BJ (cell line): ENCODE data around the gene SLC38A8. TPM values are rescaled to one million over a fixed set of nuclear protein-coding genes. Genes with fewer than 3 reads are reported as not detected.

Experiments
- CTCF ChIA-PET: fragments of 350-600 bp; formaldehyde crosslinking; extraction: SDS; loops from one replicate; lab custom pipeline; 2021; ENCODE audit warnings: antibody characterized with exemption, inconsistent platforms; lab: Yijun Ruan, JAX
- POLR2A ChIA-PET: fragments of 300-600 bp; sonication (Branson Sonifier 250); formaldehyde crosslinking; extraction: SDS; loops from one replicate; lab custom pipeline; 2021; ENCODE audit warnings: antibody characterized with exemption; lab: Charles Lee
- DNase-seq: peaks from one replicate; pipeline ENCODE4 v3.0.0-alpha.2; 2011; ENCODE audit warnings: low read depth
- H3K27me3 ChIP-seq: 2 replicates; pipeline ENCODE4 v1.6.0; 2011; ENCODE audit warnings: low read length; ENCODE audit not compliant: control insufficient read depth, insufficient read depth
- H3K36me3 ChIP-seq: 2 replicates; pipeline ENCODE4 v1.5.1; 2011; ENCODE audit warnings: low read length; ENCODE audit not compliant: control insufficient read depth, insufficient read depth
- H3K4me3 ChIP-seq: 2 replicates; pipeline ENCODE4 v1.5.1; 2011; ENCODE audit warnings: low read depth, mild to moderate bottlenecking, control low read depth, low read length
- polyA plus RNA-seq: library from polyadenylated mRNA; depleted of rRNA; stranded (reverse); fragments of >200 nt; gene quantifications from 2 replicates; pipeline ENCODE4 v1.2.3, GENCODE V29; 2011
- TF ChIP-seq, protein P1 (sequence below): IDR thresholded peaks from 2 replicates; pipeline ENCODE4 v1.5.1; 2011; ENCODE audit warnings: low read depth, mild to moderate bottlenecking, control low read depth, inconsistent platforms, low read length, moderate library complexity; ENCODE audit not compliant: insufficient read depth

SLC38A8 gene
- polyA plus RNA-seq, 1 experiment: not detected

DNA sequence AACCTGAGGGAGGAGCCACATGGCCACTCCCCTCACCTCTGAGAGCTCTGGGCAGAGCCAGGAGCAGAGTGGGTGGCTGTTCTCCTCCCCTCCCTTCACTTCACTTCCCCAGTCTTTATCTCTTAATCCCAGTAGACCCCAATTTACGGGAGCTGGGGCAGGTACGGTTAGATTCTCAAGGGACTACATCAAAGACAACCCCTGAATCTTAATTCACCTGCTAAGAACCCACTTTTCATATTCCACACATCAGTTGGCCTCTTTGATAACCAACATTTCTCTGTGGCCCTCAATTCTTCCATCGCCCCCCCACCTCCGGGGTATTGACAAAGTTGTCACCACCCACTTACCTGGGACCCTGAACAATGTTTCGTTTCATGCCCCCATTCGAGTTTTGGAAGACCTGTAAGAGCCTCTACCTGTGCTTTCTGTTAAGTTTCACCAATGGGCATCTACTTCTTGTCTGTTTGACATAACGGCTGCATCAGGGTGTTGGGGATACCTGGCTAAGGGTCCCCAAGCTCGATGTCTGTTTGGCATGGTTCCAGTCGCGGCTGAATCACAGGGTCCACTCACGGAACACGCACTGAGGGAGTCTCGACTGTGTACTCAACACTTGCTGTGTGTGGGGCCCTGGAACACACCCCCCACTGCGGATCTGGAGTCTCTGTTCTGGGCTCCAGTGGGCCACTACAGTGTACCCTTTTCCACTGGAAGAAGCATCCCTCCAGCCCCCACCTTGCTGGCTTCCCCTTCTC is 27.8 kb downstream of the SLC38A8 start:
- TF ChIP-seq, protein P1, sequence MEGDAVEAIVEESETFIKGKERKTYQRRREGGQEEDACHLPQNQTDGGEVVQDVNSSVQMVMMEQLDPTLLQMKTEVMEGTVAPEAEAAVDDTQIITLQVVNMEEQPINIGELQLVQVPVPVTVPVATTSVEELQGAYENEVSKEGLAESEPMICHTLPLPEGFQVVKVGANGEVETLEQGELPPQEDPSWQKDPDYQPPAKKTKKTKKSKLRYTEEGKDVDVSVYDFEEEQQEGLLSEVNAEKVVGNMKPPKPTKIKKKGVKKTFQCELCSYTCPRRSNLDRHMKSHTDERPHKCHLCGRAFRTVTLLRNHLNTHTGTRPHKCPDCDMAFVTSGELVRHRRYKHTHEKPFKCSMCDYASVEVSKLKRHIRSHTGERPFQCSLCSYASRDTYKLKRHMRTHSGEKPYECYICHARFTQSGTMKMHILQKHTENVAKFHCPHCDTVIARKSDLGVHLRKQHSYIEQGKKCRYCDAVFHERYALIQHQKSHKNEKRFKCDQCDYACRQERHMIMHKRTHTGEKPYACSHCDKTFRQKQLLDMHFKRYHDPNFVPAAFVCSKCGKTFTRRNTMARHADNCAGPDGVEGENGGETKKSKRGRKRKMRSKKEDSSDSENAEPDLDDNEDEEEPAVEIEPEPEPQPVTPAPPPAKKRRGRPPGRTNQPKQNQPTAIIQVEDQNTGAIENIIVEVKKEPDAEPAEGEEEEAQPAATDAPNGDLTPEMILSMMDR: no peak
- Histone ChIP-seq H3K36me3 (no peaks in the 10 kb centered on the region), H3K27me3 (no peaks in the 10 kb centered on the region; the same call in none of the 2 replicates), H3K4me3 (no peak overlapping the region)
- DNase-seq: no peak
- POLR2A ChIA-PET: no interaction called here
- CTCF ChIA-PET: interaction anchor here (0.7 to 1.9 kb wide), 2 partner anchors 48 to 56 kb away, joined by 4 read pairs; no protein-coding TSS in a partner anchor

DNA sequence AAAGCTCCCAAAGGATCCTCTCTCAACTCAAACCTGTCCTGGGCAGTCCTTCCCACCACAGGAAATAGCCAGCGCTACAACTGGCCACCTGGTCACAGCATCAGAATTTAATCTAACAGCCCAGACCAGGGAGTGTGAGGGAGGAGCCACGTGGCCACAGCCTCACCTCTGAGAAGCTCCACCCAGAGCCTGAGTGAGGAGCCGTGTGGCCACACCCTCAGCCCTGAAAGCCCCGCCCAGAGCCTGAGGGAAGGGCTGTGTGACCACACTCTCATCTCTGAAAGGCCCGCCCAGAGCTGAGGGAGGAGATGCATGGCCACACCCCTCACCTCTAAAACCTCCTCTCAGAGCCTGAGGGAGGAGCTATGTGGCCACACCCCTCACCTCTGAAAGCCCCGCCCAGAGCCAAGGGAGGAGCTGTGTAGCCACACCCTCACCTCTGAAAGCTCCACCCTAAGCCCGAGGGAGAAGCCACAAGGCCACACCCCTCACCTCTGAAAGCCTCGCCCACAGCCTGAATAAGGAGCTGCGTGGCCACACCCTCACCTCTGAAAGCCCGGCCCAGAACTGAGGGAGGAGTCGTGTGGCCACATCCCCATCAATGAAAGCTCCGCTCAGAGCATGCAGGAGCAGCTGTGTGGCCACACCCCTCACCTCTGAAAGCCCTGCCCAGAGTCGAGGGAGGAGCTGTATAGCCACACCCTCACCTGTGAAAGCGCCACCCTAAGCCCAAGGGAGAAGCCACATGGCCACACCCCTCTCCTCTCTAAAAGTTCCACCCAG is 28.6 kb downstream of the SLC38A8 start:
- H3K4me3 ChIP-seq: no peak overlapping the region
- ChIA-PET CTCF (interaction anchor here (0.7 to 1.9 kb wide), 2 partner anchors 49 to 56 kb away, joined by 4 read pairs; no protein-coding TSS in a partner anchor), POLR2A (no interaction called here)
- TF ChIP-seq, protein P1: no peak
- no peak for DNase-seq
- no peaks in the 10 kb centered on the region; the same call in none of the 2 replicates for H3K27me3 ChIP-seq
- H3K36me3 ChIP-seq: no peaks in the 10 kb centered on the region

GRCh38 chr16:84009282-84009681 is 33.3 kb downstream of the SLC38A8 start:
- TF ChIP-seq, protein P1: no peak
- no peak for DNase-seq
- CTCF ChIA-PET: no interaction called here
- POLR2A ChIA-PET: no interaction called here
- no peaks in the 10 kb centered on the region for H3K36me3 ChIP-seq
- H3K4me3 ChIP-seq: no peak overlapping the region
- peaks cover 3% of the 10 kb centered on the region; the same call in 1 of the 2 replicates for H3K27me3 ChIP-seq

- DNase-seq: no peak
- Histone ChIP-seq H3K27me3 (peaks cover 10% of the 10 kb centered on the region), H3K4me3 (no peak overlapping the region), H3K36me3 (no peaks in the 10 kb centered on the region)
- POLR2A ChIA-PET: no interaction called here
- CTCF ChIA-PET: no interaction called here
- TF ChIP-seq, protein P1: no peak
These were observed 34.6 kb downstream of the SLC38A8 start for GRCh38 chr16:84007965-84008364.

- POLR2A ChIA-PET: no interaction called here
These were observed 35.1 kb downstream of the SLC38A8 start for GRCh38 chr16:84007520-84007919.

More at GRCh38 chr16:84007520-84007919, 35.1 kb downstream of the SLC38A8 start:
- Histone ChIP-seq H3K4me3 (no peak overlapping the region), H3K27me3 (peaks cover 12% of the 10 kb centered on the region), H3K36me3 (no peaks in the 10 kb centered on the region)
- TF ChIP-seq, protein P1: no peak
- CTCF ChIA-PET: no interaction called here
- no peak for DNase-seq
